HG03039 (cell line): ENCODE data around the gene NME4.

Source experiments
- ATAC-seq: cut with Tn5 transposase; IDR thresholded peaks from one replicate; pipeline ENCODE4 v1.9.1; 2021; ENCODE audit warnings: mild to moderate bottlenecking, moderate library complexity; ENCODE audit not compliant: unreplicated experiment

Gene NME4

GRCh38 chr16:425082-425718, 28.2 kb downstream of the NME4 start, which contains the start of gene RAB11FIP3:
Gene RAB11FIP3, plus strand, starts transcription at chr16:425649. Its CDS starts 358 bp downstream, at chr16:426007.
- peak; percentile 76 for ATAC-seq

GRCh38 chr16:425740-426114, 28.7 kb downstream of the NME4 start:
- ATAC-seq, result peak; percentile 30

GRCh38 chr16:426115-426905, 29.3 kb downstream of the NME4 start:
- ATAC-seq, result no peak

DNA sequence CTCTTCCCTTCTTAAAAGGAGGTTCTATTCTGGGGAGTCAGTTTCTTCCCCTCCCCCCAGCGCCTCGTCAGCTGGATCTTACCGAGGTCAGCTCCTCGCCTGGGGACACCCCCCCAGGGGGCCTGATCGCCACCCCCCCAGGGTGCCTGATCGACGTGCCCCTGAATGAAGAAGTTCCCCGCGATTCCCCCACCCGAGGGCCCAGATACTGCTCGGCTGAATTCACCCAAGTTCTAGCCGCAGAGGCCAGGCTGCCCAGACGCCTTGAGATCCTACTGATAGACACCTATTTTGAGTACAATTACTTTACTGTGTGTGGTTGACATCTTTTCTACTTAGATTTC, 29.9 kb downstream of the NME4 start:
- ATAC-seq, result no peak

DNA sequence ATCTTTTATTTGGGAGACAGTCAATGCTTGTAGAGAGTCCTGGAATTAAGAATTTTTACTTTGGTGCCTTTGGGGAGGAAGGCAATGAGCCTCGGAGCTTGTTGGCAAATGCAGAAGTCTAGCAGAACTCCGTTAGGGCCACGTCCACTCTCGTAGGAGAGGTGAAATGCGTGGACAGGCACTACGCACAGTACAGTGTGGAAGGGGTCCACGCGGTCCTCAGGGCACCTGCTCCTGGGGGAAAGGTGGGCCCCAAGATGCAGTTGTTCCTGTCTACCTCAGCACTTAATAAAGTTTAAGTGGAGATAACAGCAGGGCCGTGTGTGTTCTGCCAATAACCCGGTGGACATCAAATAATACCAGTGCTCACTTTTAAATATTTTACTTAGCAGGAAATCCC, 30.3 kb downstream of the NME4 start:
- no peak for ATAC-seq

- no peak for ATAC-seq
Measured at GRCh38 chr16:430904-431303, 33.9 kb downstream of the NME4 start.

- no peak for ATAC-seq
Measured at GRCh38 chr16:440627-441026, 43.6 kb downstream of the NME4 start.

GRCh38 chr16:441447-441846, 44.4 kb downstream of the NME4 start:
- no peak for ATAC-seq

- no peak for ATAC-seq
Measured at GRCh38 chr16:442976-443375, 46.0 kb downstream of the NME4 start.

GRCh38 chr16:444027-444426, 47.0 kb downstream of the NME4 start:
- ATAC-seq, result no peak

GRCh38 chr16:445566-445965, 48.6 kb downstream of the NME4 start:
- ATAC-seq, result no peak
